Measurements from ENCODE around the gene VGLL3.

DNA sequence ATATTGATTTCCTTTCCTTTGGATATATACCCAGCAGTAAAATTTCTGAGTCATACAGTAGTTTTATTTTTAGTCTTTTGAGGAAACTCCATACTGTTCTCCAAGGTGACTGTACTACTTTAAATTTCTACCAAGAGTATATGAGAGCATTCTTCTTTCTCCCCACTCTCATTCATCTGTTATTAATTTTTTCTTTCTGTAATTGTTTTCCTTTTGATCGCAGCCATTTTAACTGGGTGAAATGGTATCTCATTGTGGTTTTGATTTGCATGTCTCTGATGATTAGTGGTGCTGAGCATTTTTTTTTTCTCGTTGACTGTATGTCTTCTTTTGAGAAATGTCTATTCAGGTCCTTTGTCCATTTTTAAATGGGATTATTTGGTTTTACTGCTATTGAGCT is 18.3 kb upstream of the VGLL3 start:
- TF ChIP-seq, protein P1, sequence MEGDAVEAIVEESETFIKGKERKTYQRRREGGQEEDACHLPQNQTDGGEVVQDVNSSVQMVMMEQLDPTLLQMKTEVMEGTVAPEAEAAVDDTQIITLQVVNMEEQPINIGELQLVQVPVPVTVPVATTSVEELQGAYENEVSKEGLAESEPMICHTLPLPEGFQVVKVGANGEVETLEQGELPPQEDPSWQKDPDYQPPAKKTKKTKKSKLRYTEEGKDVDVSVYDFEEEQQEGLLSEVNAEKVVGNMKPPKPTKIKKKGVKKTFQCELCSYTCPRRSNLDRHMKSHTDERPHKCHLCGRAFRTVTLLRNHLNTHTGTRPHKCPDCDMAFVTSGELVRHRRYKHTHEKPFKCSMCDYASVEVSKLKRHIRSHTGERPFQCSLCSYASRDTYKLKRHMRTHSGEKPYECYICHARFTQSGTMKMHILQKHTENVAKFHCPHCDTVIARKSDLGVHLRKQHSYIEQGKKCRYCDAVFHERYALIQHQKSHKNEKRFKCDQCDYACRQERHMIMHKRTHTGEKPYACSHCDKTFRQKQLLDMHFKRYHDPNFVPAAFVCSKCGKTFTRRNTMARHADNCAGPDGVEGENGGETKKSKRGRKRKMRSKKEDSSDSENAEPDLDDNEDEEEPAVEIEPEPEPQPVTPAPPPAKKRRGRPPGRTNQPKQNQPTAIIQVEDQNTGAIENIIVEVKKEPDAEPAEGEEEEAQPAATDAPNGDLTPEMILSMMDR (IDR thresholded peaks at IDR 0.05): no peak
- TF ChIP-seq POLR2AphosphoS5 (IDR thresholded peaks at IDR 0.05) (no peak), POLR2A (IDR thresholded peaks at IDR 0.05; ENCODE audit: low read depth) (no peak), EP300 (IDR thresholded peaks at IDR 0.05) (no peak)
